Adrenal gland (tissue), 5 donors: Measurements from ENCODE around the gene HRC.

Source experiments
- CTCF ChIP-seq, 6 experiments: fragments of 450-650 bp in 4 of 6; fragments of 200-600 bp in 2 of 6; sonication (generic) in 1 of 6; IDR thresholded peaks; 1 replicate in 5 of 6; 2 replicates in 1 of 6; pipeline versions ENCODE4 v1.5.1 to v1.8.0; 2016 to 2021; ENCODE audit warnings: antibody characterized with exemption in 6 of 6, mild to moderate bottlenecking in 2 of 6, moderate library complexity in 1 of 6
- POLR2A ChIP-seq, 2 donors: fragments of 450-650 bp; IDR thresholded peaks; one replicate each; pipeline ENCODE4 v1.6.1; 2017; ENCODE audit warnings: antibody characterized with exemption in 2 of 2, mild to moderate bottlenecking in 2 of 2, moderate library complexity in 1 of 2
- donor health status: DM: no; HTN: no; CAD: no.

DNA sequence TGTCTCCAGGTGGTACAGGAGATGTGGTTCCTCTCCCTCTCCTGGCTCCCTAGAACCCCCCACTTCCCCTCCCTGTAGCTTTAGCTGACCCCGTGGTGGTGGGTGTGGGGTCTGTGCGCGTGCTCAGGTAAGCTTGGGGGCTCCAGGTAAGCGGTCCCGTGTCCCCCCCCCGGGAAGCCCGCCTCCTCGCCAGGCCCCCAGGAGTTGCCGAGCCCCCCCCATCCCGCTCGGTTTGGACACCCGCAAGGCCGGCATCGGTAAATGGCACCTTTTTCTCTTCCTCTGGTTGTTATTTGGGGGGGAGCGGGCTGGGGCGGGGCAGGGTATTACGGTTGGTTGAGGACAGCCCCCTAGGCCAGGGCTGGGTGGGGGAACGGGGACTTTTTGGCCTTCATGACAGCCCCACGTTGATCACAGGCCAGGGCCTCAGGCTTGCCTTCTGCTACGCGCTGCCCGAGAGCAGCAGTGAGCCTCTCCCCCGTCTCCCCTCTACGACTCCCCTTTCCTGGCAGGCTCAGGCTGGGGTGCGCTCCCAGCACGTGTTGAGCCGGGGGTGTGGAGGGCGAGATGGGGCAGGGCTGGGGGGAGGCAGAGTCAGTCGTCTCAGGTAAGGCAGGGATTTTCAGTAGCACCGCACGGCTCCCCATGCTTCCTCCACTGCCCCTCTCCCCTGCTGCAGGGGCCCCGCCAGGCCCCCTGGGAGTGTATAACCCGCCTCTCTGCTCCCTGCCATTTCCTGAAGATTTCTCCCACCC is 51.7 kb downstream of the HRC start:
- TF ChIP-seq CTCF (IDR thresholded peaks at IDR 0.05) (no peak), POLR2A (IDR thresholded peaks at IDR 0.05) (no peak)
